MCF 10A (cell line): ENCODE data around the gene CPA3. TPM values are rescaled to one million over a fixed set of nuclear protein-coding genes. Genes with fewer than 3 reads are reported as not detected.
A peak's percentile ranks its signal among the peaks of the same experiment; 100 is the strongest.

Source experiments
- BruUV-seq: library from RNA; stranded (reverse); fragments of 400-500 nt; replicated peaks from 2 replicates; lab custom pipeline; 2021; lab: Mats Ljungman, UMichigan
- CTCF ChIA-PET: fragments of 300-600 bp; sonication (Branson Sonifier 250); formaldehyde crosslinking; extraction: SDS; loops from one replicate; lab custom pipeline; 2021; ENCODE audit warnings: antibody characterized with exemption, inconsistent platforms; lab: Yijun Ruan, JAX
- POLR2A ChIA-PET: fragments of 300-600, 350-650 bp; sonication (Branson Sonifier 250); formaldehyde crosslinking; extraction: SDS; loops from one replicate; lab custom pipeline; 2020; ENCODE audit warnings: antibody characterized with exemption, inconsistent platforms; lab: Yijun Ruan, JAX
- DNase-seq: peaks from one replicate; pipeline ENCODE4 v3.0.0-alpha.2; 2018; ENCODE audit not compliant: unreplicated experiment
- H3K27ac Mint-ChIP-seq: one replicate; pipeline ENCODE4 v1.8.0; 2022; ENCODE audit warnings: mild to moderate bottlenecking, low read depth, mixed read lengths; ENCODE audit not compliant: unreplicated experiment
- H3K27me3 Mint-ChIP-seq: one replicate; pipeline ENCODE4 v1.8.0; 2022; ENCODE audit warnings: mixed read lengths; ENCODE audit not compliant: insufficient read depth, unreplicated experiment
- H3K36me3 Mint-ChIP-seq: one replicate; pipeline ENCODE4 v1.8.0; 2022; ENCODE audit warnings: mild to moderate bottlenecking, moderate library complexity, mixed read lengths; ENCODE audit not compliant: insufficient read depth, unreplicated experiment
- H3K4me1 Mint-ChIP-seq: one replicate; pipeline ENCODE4 v1.8.0; 2022; ENCODE audit warnings: mixed read lengths; ENCODE audit not compliant: insufficient read depth, unreplicated experiment
- H3K4me3 Mint-ChIP-seq: one replicate; pipeline ENCODE4 v1.8.0; 2022; ENCODE audit warnings: mild to moderate bottlenecking, moderate library complexity, mixed read lengths; ENCODE audit not compliant: unreplicated experiment
- H3K9me3 Mint-ChIP-seq: one replicate; pipeline ENCODE4 v1.8.0; 2022; ENCODE audit warnings: mixed read lengths; ENCODE audit not compliant: unreplicated experiment
- CTCF ChIP-seq: fragments of 200-600 bp; IDR thresholded peaks from one replicate; pipeline ENCODE4 v1.8.0; 2022; ENCODE audit warnings: antibody characterized with exemption, mild to moderate bottlenecking; ENCODE audit not compliant: unreplicated experiment
- intact Hi-C: fragments of 100-400 bp; cut with micrococcal nuclease; formaldehyde crosslinking; loops from 2 replicates; pipeline ENCODE4 v1.14.1; 2022
- total RNA-seq: library from RNA; stranded (reverse); gene quantifications from 2 replicates; pipeline ENCODE4 v1.2.3, GENCODE V29; 2022

The CPA3 gene
- total RNA-seq, 1 experiment from 2014 or later: not detected

DNA sequence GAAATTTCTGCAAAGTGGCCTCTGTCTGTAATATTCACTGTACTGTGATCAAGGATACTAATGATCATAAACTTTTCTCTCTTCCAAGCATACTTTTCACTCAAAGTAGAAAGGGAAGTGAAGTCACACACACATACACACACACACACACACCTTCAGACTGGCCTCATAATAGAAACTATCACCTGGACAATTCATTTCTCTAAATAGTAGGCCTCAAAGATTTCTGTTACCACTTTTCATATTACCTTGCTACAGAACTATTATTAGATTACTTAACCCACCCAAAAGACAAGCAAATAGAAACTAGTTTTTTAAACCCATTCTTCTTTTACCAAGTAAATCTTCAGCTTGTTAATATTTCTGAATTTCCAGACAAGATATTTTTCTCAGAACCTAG is 25.3 kb upstream of the CPA3 start:
- no TSS peak for BruUV-seq
- H3K27me3 Mint-ChIP-seq: peaks cover 65% of the 10 kb centered on the region
- no peaks in the 10 kb centered on the region for H3K36me3 Mint-ChIP-seq
- POLR2A ChIA-PET: no interaction called here
- no peak overlapping the region for H3K27ac Mint-ChIP-seq
- no peak for TF ChIP-seq CTCF
- no peaks in the 10 kb centered on the region for H3K4me1 Mint-ChIP-seq
- no peaks in the 10 kb centered on the region for H3K9me3 Mint-ChIP-seq
- H3K4me3 Mint-ChIP-seq: no peak overlapping the region
- DNase-seq: no peak
- CTCF ChIA-PET: interaction anchor here (0.7 kb wide), 1 partner anchor 106 kb away, joined by 3 read pairs; no protein-coding TSS in a partner anchor
- intact Hi-C loops: no loop called here

- POLR2A ChIA-PET: no interaction called here
- no peak for DNase-seq
- Mint-ChIP-seq H3K4me3 (no peak overlapping the region), H3K9me3 (no peaks in the 10 kb centered on the region), H3K4me1 (no peaks in the 10 kb centered on the region), H3K27me3 (peaks cover 59% of the 10 kb centered on the region), H3K36me3 (no peaks in the 10 kb centered on the region), H3K27ac (no peak overlapping the region)
- CTCF ChIA-PET: interaction anchor here (0.7 kb wide), 1 partner anchor 105 kb away, joined by 3 read pairs; no protein-coding TSS in a partner anchor
- no TSS peak for BruUV-seq
- intact Hi-C loops: no loop called here
- TF ChIP-seq CTCF: no peak
Observed at GRCh38 chr3:148840451-148840850, 24.6 kb upstream of the CPA3 start.

DNA sequence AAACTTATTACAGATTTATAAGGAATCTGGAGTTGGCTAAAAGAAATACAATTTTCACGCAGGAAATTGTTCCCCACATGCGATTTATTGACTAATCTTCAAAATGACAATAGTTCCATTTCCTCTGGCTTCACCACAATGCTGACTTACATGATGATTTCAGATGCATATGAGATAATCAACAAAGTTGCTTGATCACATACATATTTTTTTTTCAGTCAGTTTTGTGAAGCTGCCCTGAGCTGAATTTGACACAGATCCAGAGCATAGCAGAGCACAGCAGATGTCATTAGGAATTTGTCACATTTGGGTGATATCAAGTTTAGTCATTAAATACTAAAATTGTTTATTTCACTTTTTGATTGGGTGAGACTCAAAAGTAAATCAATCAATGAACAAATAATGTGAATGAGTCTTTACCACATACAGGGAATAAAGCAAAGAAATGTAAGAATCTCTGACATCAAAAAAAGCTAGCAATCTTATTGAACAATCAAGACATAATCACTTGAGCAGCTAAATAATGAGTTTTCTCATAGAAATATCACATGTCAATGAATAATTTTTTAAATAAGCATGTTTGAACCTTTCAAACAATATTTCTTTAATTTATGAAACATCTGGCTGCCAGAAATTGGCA is 19.2 kb upstream of the CPA3 start:
- DNase-seq: no peak
- H3K9me3 Mint-ChIP-seq: no peaks in the 10 kb centered on the region
- ChIA-PET POLR2A (no interaction called here), CTCF (interaction anchor here (0.6 kb wide), 1 partner anchor 36 kb away, joined by 3 read pairs; no protein-coding TSS in a partner anchor)
- intact Hi-C loops: no loop called here
- TF ChIP-seq CTCF: no peak
- H3K4me1 Mint-ChIP-seq: no peaks in the 10 kb centered on the region
- no TSS peak for BruUV-seq
- peaks cover 22% of the 10 kb centered on the region for H3K27me3 Mint-ChIP-seq
- H3K27ac Mint-ChIP-seq: no peak overlapping the region
- no peak overlapping the region for H3K4me3 Mint-ChIP-seq
- H3K36me3 Mint-ChIP-seq: no peaks in the 10 kb centered on the region

GRCh38 chr3:148847351-148847750 is 17.7 kb upstream of the CPA3 start:
- no TSS peak for BruUV-seq
- ChIA-PET POLR2A (no interaction called here), CTCF (interaction anchor here (0.7 to 1.1 kb wide), 3 partner anchors 13 to 203 kb away, joined by 3 to 4 read pairs (median 3); no protein-coding TSS in a partner anchor)
- no peaks in the 10 kb centered on the region for H3K36me3 Mint-ChIP-seq
- H3K4me1 Mint-ChIP-seq: no peaks in the 10 kb centered on the region
- no peaks in the 10 kb centered on the region for H3K9me3 Mint-ChIP-seq
- no peak for TF ChIP-seq CTCF
- peak; percentile 13 for DNase-seq
- peaks cover 22% of the 10 kb centered on the region for H3K27me3 Mint-ChIP-seq
- intact Hi-C loops: no loop called here
- H3K4me3 Mint-ChIP-seq: no peak overlapping the region
- H3K27ac Mint-ChIP-seq: no peak overlapping the region
